Globus pallidus (tissue), 1 donor: ENCODE measurements around the gene GALNT9.
"Not testable (repeated sequence)": the region's sequence is repeated elsewhere in the genome, so short reads cannot be mapped to it uniquely, and the experiment has no call there.

Experiments used
- DNase-seq: peaks from one replicate; pipeline ENCODE4 v3.0.0-alpha.2; 2015; ENCODE audit warnings: low spot score

GALNT9 gene

DNA sequence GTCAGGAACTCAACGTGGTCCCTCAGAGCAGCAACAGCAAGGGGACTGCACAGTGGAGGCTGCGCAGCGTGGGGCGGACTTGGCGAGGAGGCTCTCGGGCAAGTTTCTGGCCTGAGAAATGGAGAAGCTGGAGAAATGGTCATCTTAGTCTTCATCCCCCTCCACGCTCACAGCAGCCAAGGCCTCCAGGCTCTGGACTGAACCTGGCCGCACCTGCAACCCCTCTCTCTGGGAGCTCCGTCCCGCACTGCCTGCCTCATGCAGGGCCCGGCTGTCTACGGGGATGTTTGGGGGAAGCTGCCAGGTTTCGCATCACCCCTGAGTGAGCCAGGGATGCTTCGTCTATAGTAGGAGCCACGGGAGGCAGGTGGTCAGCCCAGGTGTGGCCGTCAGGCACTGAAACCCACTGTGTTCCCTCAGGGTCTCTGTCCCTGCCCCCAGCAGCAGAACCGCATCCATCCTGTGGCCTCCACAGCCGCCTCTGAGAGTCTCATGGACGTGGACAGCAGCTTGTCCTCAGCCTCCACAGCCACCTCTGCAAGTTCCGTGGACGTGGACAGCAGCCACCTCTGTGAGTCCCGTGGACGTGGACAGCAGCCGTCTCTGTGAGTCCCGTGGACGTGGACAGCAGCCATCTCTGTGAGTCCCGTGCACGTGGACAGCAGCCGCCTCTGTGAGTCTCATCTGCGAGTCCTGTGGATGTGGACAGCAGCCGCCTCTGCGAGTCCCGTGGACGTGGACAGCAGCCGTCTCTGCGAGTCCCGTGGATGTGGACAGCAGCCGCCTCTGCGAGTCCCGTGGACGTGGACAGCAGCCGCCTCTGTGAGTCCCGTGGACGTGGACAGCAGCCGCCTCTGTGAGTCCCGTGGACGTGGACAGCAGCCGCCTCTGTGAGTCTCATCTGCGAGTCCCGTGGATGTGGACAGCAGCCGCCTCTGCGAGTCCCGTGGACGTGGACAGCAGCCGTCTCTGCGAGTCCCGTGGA is 29.1 kb upstream of the GALNT9 start:
- not testable (repeated sequence) for DNase-seq

DNA sequence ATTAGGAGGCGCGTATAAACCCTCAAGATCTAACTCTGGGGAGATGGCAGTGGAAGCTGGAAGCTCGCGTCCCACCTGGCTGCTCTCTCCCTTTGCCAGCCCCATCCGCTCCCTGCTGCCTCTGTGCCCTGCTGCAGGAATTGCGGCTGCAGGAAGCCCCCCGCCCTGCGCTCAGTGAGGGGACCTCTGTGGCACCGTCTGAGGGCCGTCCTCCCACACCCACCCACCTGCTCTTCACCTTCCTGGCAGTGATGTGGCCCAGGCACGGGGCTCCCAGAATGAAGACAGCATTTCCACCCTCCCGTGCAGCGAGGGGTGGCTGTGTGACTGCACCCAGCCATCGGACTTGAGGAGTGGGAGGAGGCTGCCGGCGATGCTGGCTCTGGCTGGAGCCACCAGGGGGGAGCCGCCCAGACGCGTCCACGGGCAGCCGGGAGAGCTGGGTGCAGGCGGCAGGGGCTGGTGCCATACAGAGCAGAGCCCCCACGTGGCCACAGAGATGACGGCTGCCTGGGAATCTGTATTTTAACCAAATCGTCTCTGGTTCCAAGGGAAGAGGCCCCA is 28.3 kb upstream of the GALNT9 start:
- DNase-seq = no peak

GRCh38 chr12:132356691-132357622 is 27.6 kb upstream of the GALNT9 start:
- no peak for DNase-seq

- DNase-seq = no peak
These were observed 26.6 kb upstream of the GALNT9 start for GRCh38 chr12:132355742-132356681.

DNA sequence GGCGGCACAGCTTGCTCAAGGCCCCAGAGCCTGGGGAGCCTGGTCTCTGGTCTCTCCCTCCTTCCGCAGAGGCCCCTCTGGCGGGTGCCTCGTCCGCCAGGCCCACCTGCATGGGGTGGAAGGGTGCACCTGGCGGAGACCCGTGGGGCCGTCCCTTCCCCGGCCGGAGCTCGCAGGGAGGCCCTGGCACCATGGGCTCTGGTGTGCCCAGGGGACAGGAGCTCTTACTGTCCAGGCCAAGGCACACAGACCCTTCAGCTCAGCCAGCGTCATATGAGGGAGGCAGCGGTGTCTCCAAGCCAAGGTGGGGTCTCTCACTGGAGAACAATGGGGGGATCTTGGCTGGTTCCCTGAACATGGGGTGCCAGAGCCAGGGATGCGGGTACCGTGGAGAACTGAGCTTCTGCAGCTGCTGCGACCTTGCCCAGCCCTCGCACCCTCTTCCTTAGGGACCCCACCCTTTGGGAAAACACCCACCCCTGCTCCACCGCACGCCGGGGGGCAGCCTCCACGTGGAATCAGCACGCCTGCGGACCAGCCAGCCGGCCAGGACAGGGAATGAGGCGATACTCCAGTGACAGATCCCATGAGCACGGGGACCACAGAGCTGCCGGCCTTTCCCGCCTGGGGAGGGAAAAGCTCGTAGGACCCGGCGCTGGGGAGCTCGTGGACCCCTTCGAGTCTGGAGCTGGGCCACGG is 25.7 kb upstream of the GALNT9 start:
- DNase-seq = no peak

DNA sequence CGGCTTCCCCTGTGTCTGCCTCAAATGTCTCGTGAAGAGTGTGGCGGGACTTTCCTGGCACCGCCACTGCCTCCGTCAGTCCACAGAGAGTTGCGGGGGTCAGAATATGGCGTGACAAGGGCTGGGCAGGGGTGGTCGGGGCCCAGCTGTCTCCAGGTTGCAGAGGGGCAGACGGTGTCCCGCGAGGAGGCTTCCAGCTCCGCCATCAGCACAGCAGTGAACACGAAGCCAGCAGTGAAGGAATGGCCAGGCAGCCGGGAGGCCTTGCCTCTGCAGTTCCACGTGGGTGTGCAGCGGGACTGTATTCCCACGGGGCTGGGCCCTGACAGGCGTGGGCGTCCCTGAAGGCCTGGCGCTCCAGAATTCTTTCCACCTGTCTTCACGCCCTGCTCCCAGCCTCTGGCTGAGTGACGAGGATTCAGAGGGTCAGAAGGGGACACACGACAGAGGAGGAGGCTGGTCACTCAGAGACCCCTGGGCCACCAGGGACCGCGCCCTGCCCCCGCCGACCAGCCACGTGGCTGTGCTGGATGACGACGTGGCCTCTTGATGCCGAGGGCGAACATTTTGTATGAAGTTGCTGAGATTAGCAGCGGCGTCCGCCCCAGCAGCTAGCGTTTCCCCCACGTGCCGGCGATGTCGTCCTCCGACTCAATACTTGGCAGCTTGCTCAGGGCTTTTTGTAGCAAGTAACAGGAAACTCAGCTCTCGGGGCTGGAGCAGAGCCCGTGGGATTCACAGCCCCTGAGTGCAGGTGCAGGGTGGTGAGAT is 25.0 kb upstream of the GALNT9 start:
- no peak for DNase-seq

GRCh38 chr12:132353811-132354210 is 24.4 kb upstream of the GALNT9 start:
- DNase-seq = no peak

DNA sequence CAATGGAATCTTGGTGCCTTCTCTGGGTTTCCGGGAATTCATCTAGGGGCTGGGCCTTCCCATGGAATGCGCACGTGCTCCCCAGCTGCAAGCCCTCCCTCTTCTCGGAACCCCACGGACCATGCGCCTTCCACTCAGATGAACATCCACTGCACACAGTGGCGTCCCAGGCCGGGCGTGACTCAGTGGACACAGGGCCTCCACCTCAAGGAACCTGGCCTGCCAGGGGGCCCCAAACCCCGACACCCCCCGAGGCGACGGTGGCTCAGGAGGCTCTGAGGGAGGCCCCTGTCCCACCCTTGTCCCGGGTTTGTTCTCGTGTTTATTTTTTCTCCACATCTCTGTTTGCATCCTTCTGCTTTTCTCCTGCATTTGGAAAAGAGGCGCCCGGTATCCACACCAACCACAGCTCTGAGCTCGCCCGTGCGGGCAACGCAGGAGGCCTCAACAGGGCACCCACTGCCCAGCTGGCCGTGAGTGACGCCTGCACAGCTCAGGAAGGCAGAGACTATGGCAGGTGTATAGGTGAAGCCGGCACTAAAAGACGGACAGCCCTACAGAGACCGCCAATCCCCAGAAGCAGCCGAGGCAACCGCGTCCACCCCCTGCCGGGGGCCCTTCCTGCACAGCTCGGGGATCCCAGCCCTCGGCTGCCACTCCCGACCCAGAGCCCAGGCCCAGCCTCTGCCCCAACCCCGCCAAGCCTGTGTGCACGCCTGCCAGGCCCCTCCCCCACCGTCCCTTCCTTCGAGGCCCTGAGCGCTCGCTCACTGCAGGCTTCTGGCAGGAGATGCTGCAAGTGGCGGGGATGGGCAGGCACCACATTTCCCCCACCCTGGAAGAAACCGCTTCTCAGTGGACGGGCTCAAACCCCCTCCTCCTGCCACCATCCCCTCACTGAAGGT is 23.8 kb upstream of the GALNT9 start:
- no peak for DNase-seq

DNA sequence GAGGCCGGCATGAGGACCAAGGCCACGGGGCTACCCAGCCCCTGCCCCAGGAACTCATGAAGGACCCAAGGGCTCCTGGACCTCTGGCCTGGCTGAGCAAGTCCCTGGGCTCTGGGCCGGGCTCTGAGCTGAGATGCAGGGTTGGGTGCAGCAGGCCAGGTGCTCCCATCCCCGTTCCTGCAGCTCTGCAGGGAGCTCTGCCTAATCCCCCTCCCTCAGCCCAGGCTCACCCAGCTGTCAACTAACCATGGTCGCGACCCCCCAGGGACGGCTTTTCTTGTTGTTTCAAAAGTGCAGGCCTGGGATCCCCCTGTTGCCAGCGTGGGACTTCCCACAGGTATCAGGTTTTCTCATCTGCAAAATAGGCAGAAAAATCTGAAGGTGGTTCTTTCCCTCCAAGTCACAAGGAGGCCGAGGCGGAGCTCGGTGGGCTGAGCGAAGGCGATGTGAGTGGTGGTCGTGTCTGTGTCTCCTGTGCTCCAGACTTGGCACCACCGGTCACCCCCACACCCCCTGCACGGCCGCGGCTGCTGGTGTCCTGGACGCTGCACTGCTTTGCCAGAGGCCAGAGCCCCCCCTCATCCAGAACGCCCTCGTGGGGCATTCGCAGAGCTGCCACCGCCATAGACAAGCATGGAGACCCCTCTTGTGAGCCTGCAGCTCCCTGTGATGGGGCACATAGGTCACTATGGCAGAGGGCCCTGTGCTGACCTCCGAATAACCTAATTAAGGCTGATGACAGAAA is 22.5 kb upstream of the GALNT9 start:
- DNase-seq = no peak

DNA sequence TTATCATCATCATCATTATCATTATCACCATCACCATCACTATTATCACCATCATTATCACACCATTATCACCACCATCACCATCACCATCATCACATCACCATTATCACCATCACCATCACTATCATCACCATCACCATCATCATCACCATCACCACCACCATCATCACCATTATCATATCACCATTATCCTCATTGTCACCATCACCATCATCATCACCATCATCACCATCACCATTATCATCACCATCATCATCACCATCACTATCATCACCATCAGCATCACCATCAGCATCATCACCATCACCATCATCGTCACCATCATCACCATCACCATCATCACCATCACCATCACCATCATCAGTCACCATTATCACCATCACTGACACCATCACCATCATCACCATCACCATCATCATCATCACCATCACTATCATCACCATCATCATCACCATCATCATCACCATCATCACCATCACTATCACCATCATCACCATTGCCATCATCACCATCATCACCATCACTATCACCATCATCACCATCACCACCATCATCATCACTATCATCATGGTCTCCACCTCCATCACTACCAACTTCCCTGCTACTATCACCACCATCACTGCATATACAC is 20.2 kb upstream of the GALNT9 start:
- no peak for DNase-seq

DNA sequence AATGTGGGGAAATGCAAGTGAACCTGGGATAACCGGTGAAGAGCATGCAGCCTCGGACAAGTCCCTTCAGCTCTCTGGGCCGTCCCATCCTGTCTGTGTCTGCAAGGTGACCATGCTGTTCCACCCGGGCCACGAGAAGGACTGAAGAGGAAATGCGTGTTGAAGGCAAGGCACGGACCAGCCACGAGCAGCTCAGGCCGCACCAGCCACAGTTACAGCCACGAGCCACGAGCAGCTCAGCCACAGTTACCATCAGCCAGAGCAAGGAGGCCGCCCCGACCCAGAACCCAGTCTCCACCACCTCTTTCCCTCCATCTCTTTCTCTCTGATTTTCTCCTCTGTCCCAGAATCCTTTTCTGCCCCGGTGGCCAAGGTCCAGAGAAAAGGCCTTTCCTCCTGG is 18.8 kb upstream of the GALNT9 start:
- DNase-seq = no peak

DNA sequence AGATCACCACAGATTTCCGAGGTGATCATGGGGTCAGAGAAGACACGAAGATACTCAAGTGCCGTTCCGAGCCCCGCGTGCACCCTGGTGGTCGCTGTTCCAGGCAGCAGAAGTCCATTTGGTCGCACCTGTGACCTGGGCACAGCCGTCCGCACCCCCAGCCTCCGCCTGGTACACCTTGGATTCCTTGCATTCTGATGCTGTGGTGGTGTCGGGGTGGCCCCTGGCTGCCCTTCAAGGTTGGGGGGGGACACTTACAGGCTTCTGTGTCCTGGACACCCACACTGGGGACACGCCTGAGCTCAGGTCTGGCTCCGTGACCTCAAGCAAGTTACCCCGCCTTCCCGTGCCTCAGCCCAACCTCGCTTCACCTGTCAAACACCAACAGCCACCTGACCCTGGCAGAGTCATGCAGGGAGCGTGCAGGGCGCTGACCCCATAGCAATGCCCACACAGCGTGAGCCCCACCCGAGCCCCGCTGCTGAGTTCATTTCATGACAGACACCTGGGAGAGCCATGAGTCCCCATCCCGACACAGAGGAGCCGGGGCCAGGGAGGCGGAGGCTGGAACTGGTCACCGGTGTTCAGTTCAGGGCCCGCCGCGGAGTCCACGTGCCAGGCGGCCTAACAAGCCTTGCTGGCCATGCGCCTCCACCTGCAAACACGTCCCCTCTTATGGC is 17.9 kb upstream of the GALNT9 start:
- DNase-seq = no peak

GRCh38 chr12:132346471-132347175 is 17.2 kb upstream of the GALNT9 start:
- DNase-seq = no peak

DNA sequence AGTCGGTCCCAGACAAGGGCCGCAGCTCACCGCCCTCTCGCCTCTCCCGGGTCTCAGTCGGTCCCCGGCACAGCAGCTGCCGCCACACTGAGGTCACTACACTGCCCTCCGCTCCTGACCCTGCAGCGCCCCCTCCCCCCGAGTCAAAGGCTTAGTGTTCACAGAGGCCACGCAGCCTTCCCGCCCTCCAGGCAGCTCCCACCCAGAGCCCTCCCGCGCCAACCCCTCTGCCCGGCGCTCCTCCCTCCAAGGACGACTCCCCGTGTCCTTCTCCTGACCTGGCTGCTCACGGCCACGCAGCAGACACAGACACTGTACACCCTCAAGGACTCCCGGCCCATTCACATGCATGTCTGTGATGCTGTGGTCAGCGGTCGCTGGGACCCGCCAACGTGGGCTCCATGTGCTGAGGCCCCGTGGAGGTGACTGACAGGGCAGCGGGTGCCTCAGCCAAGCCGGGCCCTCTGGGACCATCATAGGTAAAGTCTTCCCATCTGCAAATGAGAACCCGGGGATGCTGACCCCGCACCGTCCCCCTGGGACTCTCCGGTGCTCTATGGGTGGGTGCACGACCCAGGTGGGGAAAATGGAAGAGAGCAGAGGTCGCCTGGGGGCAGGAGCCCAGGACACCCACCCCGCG is 16.3 kb upstream of the GALNT9 start:
- DNase-seq = no peak

- no peak for DNase-seq
These were observed 15.7 kb upstream of the GALNT9 start for GRCh38 chr12:132345126-132345525.

DNA sequence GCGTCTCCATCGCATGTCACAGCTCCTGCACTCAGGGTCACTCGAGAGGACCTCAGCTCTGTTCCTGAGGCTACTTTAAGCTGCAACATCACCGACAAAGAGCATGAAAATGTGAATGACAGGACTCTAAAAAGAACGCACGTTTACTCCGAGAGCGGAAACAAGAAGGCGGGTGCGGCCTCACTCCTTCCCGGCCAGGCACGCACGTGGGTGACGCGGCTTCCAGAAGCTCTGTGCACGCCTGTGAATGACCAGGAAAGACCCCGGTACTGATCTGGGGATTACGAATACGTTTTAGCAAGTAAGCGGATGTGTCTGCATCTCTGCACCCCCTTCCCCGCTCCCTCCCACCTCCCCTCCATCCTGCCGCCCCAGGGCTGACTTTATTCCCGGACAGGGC is 15.2 kb upstream of the GALNT9 start:
- no peak for DNase-seq
